HG02852 (cell line): ENCODE results near the gene PGA3.
"Not testable (repeated sequence)": the region's sequence is repeated elsewhere in the genome, so short reads cannot be mapped to it uniquely, and the experiment has no call there.

Source experiments
- ATAC-seq: cut with Tn5 transposase; IDR thresholded peaks from one replicate; pipeline ENCODE4 v1.9.1; 2021; ENCODE audit warnings: mild to moderate bottlenecking, moderate library complexity; ENCODE audit not compliant: unreplicated experiment

The PGA3 gene

GRCh38 chr11:61248071-61248470, 44.8 kb downstream of the PGA3 start:
- not testable (repeated sequence) for ATAC-seq

GRCh38 chr11:61249201-61249600, 45.9 kb downstream of the PGA3 start:
- ATAC-seq = not testable (repeated sequence)

GRCh38 chr11:61250796-61251765, 47.8 kb downstream of the PGA3 start:
- ATAC-seq = not testable (repeated sequence)

- not testable (repeated sequence) for ATAC-seq
These were observed 49.0 kb downstream of the PGA3 start for GRCh38 chr11:61252332-61252731.

GRCh38 chr11:61254403-61255025, 51.2 kb downstream of the PGA3 start:
- ATAC-seq = no peak

- no peak for ATAC-seq
These were observed 53.6 kb downstream of the PGA3 start for GRCh38 chr11:61256710-61257482.

- no peak for ATAC-seq
These were observed 55.2 kb downstream of the PGA3 start for GRCh38 chr11:61258546-61258945.

GRCh38 chr11:61259363-61259762, 56.0 kb downstream of the PGA3 start:
- ATAC-seq = no peak
